HG03139 (cell line): ENCODE results near the gene MX1.

Source experiments
- ATAC-seq: cut with Tn5 transposase; IDR thresholded peaks from one replicate; pipeline ENCODE4 v1.9.1; 2021; ENCODE audit not compliant: unreplicated experiment

Gene MX1

GRCh38 chr21:41431788-41432548 is 5.9 kb downstream of the MX1 start:
- peak; percentile 65 for ATAC-seq

- ATAC-seq: no peak
Observed at GRCh38 chr21:41432562-41433460, 6.8 kb downstream of the MX1 start.

DNA sequence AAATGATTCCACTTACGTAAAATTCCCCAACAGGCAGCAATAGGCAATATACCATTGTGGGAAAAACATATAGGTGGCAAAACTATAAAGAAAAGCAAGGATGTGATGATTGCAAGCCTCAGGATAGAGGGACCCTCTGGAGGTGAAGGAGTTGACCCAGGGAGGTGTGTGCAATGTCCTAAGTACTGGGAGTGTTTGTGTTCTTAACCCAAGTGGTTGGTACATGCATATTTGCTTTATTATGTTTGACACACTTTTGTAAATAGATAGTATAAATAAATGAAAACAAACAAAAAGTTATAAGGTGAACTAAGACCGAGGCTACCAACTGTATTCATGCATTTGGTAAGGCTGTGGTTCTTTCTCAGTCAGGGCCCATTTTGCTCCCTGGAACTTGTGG is 7.5 kb downstream of the MX1 start:
- no peak for ATAC-seq

GRCh38 chr21:41435706-41436105 is 9.7 kb downstream of the MX1 start:
- ATAC-seq: no peak

DNA sequence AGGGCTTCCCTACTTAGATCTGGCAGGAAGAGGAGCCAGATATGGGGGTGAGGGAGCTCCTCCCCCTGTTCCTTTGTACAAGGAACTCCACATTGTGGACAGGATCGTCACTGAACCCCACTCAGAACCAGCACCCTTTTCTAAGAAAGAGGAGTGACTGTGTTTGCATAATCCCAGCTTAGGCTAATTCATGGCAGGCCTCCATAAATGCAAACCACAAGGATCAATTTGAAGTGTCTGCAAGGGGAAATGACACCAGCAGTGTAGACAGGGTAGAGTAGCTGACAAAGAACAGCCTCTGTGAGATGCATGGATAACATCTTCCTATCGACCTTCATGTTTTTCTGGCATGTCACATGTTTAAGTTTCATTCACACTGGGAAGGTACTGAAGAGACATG is 11.7 kb downstream of the MX1 start:
- ATAC-seq: no peak

DNA sequence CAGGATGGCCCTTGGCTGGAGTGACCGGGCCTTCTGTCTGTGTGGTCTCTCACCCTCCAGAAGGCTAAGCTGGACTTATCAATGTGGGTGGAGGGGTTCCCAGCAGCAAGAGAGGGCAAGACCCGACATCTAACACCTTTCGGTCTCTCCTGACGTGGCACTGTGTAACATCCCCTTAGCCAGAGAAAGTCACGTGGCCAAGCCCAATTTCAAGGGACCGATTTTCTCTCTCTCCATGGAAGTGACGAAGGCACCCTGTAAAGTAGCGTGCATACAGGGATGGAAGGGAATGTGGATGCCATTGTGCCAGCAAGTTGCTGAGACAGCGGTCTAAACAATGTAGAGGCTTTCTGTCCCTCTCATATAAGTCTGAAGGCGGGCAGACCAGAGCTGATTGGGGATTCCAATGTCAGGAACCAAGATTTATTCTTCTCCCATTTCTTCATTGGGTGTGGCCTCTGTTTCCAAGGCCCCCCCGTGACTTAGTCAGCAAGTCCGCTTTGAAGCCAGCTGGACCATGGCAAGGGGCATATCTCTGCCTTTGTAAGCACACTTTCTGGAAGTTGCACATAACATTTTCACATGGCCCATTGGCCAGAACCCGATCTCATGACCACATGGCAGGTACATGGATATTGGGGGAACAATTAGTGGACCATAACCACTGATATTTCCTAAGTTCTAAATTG is 12.5 kb downstream of the MX1 start:
- no peak for ATAC-seq

DNA sequence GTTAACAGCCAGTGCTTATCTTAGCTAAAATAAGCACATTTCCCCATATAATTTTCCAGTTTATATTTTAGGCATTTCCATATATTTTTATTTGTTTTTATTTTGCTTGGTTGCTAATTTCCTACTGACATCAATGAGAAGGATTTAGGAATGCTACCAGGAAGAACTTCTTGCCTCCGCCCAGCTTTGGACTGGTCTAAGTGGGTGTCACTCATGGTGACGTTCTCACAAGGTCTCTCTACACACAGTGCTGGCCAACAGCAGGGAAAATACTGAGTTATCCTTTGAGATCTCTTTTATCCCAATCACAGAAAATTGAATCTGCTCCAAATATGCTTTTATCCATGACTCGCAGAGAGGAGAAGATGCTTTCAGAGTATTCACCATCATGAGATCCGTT is 13.2 kb downstream of the MX1 start:
- ATAC-seq: no peak

DNA sequence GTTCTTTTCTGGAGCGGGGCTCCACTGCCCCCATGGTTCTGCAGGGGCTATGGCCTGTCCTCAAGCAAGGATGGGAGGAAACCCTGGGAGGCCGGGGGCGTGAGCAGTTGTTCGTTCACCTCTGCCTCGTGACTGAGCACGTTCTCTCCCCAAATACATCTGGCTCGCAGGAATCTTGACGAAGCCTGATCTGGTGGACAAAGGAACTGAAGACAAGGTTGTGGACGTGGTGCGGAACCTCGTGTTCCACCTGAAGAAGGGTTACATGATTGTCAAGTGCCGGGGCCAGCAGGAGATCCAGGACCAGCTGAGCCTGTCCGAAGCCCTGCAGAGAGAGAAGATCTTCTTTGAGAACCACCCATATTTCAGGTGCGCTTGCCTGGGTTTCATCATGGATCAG is 15.5 kb downstream of the MX1 start:
- no peak for ATAC-seq

GRCh38 chr21:41442481-41443186 is 16.6 kb downstream of the MX1 start:
- no peak for ATAC-seq

DNA sequence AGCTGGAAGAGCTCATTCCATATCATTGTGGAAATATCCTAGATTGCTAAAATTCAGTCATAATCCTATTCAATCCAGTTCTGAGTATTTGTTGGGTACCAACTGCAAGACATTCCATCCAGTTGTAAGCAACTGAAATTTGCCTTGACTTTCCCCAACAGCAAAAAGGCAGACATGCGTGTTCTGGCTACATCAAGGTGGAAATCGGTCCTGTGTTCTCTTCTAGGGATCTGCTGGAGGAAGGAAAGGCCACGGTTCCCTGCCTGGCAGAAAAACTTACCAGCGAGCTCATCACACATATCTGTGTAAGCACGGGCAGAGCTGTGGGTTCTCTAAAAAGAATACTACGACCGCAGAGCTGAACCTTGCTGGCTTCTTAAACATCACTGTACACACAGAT is 17.5 kb downstream of the MX1 start:
- no peak for ATAC-seq

DNA sequence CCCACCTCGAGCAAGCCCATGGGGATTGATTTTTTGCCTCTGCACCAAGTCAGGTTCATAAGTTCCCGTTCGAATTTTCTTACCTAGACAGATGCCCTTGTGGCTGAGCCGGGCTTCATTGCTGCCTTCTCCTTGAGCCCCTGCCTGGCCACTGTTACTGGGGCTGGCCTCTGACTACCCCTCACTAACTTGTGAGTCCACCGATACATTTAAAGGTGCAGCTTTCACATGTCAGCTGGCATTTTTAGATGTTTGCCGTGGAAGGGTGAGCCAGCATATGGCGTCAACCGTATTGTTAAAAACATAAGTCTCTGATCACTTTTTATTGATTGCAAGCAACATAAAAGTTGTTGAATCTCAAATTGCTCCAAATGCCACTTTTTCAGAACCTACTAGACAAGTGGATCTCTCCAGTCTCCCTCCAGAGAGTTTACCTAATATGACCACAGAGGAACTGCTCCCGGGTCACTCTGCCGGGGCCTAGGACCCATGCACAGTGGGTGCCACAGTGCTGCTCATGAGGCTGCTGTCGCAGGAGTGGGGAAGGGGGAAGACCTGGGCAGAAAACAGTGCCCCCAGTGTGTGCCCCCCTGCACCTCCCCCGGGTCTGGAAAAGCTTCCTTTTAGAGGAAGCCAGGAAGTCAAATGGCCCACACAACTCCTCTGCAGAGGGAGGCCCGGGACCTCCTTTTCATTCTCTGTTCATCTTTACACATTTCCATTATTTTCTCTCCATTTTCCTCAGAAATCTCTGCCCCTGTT is 18.8 kb downstream of the MX1 start:
- no peak for ATAC-seq

GRCh38 chr21:41445465-41445862 is 19.4 kb downstream of the MX1 start:
- no peak for ATAC-seq

DNA sequence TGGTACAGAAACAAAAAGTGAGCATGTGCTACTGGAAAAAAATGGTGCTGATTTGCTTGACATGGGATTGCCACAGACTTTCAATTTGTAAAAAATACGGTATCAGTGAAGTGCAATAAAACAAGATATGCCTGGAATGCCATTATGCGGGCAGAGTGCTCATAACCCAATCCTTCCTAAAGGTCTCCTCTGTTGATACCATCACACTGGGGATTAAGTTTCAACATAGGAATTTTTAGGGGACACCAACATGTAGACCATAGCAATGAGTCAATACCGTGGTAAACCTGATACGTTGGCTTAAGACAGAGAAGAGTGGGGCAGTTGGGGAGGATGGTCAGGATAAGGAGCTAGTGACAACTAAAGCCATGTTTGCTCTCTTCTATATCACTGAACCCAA is 20.5 kb downstream of the MX1 start:
- ATAC-seq: no peak

- ATAC-seq: no peak
Observed at GRCh38 chr21:41447356-41447755, 21.3 kb downstream of the MX1 start.

DNA sequence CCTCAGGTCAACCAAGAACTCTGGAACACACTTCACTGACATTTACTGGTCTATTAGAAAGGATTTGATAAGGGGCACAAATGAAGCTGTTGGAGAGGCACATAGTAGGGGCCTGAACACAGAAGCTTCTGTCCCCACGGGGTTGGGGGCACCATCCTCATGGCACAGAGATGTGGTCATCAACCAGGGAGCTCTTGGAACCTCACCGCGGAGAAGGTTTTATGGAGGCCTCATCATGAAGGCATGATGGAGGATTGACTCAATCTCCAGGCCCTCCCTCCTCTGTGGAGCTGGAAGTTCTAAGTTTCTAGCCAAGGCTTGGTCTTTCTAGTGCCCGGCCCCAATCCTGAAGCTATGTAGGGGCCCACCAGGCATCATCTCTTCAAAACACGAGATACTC is 23.6 kb downstream of the MX1 start:
- ATAC-seq: no peak

DNA sequence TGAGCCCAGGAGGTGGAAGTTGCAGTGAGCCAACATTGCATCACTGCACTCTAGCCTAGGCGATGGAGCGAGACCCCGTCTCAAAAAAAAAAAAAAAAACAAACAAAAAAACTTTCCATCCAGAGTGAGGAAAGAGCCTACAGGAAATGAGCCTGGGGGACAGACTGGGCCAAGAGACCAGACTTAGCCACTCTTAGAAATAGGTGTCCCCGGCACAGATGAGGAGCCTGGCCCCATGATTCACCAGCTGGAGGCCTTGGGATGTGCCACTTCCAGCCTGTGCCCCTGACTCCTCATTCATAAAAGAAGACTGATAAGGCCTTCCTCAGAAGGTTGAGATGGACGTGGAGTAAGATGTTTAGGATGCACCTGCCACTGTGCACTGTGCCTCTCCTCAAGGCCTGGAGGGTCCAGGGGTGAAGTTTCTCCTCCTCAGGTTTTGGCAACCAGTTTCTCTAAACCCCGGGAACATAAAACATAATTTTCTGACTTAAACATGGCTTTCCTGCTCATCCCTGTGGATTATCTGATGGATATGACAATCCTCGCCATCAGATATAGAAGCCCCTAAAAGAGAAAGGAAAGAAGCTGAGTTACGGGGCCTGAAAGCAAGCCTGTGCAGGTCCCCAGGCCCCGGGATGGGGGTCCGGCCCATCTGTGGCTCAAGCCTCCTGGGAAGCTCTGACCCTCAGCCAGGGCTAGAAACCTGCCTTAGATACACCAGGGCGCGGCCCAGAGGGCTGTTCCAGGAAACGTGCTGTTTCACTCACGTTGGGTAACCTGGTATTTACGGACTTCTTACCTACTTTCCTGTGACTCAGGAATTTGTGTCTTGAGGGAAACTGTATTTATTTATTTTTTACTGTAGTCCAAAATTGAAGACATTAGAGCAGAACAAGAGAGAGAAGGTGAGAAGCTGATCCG is 26.0 kb downstream of the MX1 start:
- ATAC-seq: no peak

- no peak for ATAC-seq
Observed at GRCh38 chr21:41453198-41453597, 27.2 kb downstream of the MX1 start.

- ATAC-seq: no peak
Observed at GRCh38 chr21:41453761-41454160, 27.7 kb downstream of the MX1 start.

- ATAC-seq: no peak
Observed at GRCh38 chr21:41458121-41458520, 32.1 kb downstream of the MX1 start.
